Astrocyte (in vitro differentiated cells and primary cell): ENCODE results near the gene DNAH2. TPM values are rescaled to one million over a fixed set of nuclear protein-coding genes. Genes with fewer than 3 reads are reported as not detected.

ENCODE experiments used
- DNase-seq: peaks from one replicate; pipeline ENCODE4 v3.0.0-alpha.2; 2010; ENCODE audit warnings: low read depth
- FAIRE-seq: peaks from 2 replicates; lab custom pipeline; 2011; peaks lifted over from hg19 to GRCh38; lab: Jason Lieb, UNC
- H2AFZ ChIP-seq: 2 replicates; pipeline ENCODE4 v1.6.0; 2012; ENCODE audit warnings: low read depth, low read length, inconsistent platforms
- H3K27ac ChIP-seq: 2 replicates; pipeline ENCODE4 v1.5.1; 2011; ENCODE audit warnings: low read depth, low read length, inconsistent platforms
- H3K27me3 ChIP-seq: 2 replicates; pipeline ENCODE4 v1.6.0; 2011; ENCODE audit warnings: low read length, inconsistent platforms; ENCODE audit not compliant: insufficient read depth
- H3K36me3 ChIP-seq: 2 replicates; pipeline ENCODE4 v1.5.1; 2011; ENCODE audit warnings: low read length, inconsistent platforms; ENCODE audit not compliant: insufficient read depth
- H3K4me1 ChIP-seq: 2 replicates; pipeline ENCODE4 v1.5.1; 2011; ENCODE audit warnings: low read length, inconsistent platforms; ENCODE audit not compliant: insufficient read depth
- H3K4me2 ChIP-seq: 2 replicates; pipeline ENCODE4 v1.6.0; 2012; ENCODE audit warnings: low read length, inconsistent platforms
- H3K4me3 ChIP-seq: 2 replicates; pipeline ENCODE4 v1.5.1; 2011; ENCODE audit warnings: low read depth, mild to moderate bottlenecking, low read length, inconsistent platforms; ENCODE audit not compliant: insufficient read depth
- H3K79me2 ChIP-seq: 2 replicates; pipeline ENCODE4 v1.6.0; 2012; ENCODE audit warnings: mild to moderate bottlenecking, low read length, inconsistent platforms; ENCODE audit not compliant: insufficient read depth
- H3K9ac ChIP-seq: 2 replicates; pipeline ENCODE4 v1.6.0; 2012; ENCODE audit warnings: mild to moderate bottlenecking, low read length, inconsistent platforms
- H3K9me3 ChIP-seq: 2 replicates; pipeline ENCODE4 v1.5.1; 2012; ENCODE audit warnings: low read depth, mild to moderate bottlenecking, low read length, inconsistent platforms; ENCODE audit not compliant: insufficient read depth
- H4K20me1 ChIP-seq: 2 replicates; pipeline ENCODE4 v1.6.0; 2012; ENCODE audit warnings: low read length, inconsistent platforms; ENCODE audit not compliant: insufficient read depth
- H3K27ac Mint-ChIP-seq: one replicate; pipeline ENCODE4 v1.8.0; 2021; ENCODE audit warnings: mild to moderate bottlenecking, mixed read lengths; ENCODE audit not compliant: unreplicated experiment
- H3K27me3 Mint-ChIP-seq: one replicate; pipeline ENCODE4 v1.8.0; 2021; ENCODE audit warnings: low read depth, mixed read lengths; ENCODE audit not compliant: unreplicated experiment
- H3K36me3 Mint-ChIP-seq: one replicate; pipeline ENCODE4 v1.8.0; 2021; ENCODE audit warnings: low read depth, mixed read lengths; ENCODE audit not compliant: unreplicated experiment
- H3K4me1 Mint-ChIP-seq: one replicate; pipeline ENCODE4 v1.8.0; 2021; ENCODE audit warnings: low read depth, mixed read lengths; ENCODE audit not compliant: unreplicated experiment
- H3K4me3 Mint-ChIP-seq: one replicate; pipeline ENCODE4 v1.8.0; 2021; ENCODE audit warnings: mild to moderate bottlenecking, moderate library complexity, mixed read lengths; ENCODE audit not compliant: unreplicated experiment
- H3K9me3 Mint-ChIP-seq: one replicate; pipeline ENCODE4 v1.8.0; 2021; ENCODE audit warnings: mild to moderate bottlenecking, mixed read lengths; ENCODE audit not compliant: unreplicated experiment
- EZH2 ChIP-seq: IDR thresholded peaks from 2 replicates; pipeline ENCODE4 v1.6.1; 2012; ENCODE audit warnings: mild to moderate bottlenecking, low read length, inconsistent platforms; ENCODE audit not compliant: insufficient read depth
- total RNA-seq: library from RNA; stranded (reverse); gene quantifications from 2 replicates; pipeline ENCODE4 v1.2.1, GENCODE V29; 2021
- TF ChIP-seq, protein P1 (sequence below): IDR thresholded peaks from 2 replicates; pipeline ENCODE4 v1.5.1; 2011; ENCODE audit warnings: low read depth, mild to moderate bottlenecking, inconsistent platforms, low read length, moderate library complexity; ENCODE audit not compliant: insufficient read depth

The DNAH2 gene
- total RNA-seq, 1 donor from 2014 or later, result 0.11 TPM

DNA sequence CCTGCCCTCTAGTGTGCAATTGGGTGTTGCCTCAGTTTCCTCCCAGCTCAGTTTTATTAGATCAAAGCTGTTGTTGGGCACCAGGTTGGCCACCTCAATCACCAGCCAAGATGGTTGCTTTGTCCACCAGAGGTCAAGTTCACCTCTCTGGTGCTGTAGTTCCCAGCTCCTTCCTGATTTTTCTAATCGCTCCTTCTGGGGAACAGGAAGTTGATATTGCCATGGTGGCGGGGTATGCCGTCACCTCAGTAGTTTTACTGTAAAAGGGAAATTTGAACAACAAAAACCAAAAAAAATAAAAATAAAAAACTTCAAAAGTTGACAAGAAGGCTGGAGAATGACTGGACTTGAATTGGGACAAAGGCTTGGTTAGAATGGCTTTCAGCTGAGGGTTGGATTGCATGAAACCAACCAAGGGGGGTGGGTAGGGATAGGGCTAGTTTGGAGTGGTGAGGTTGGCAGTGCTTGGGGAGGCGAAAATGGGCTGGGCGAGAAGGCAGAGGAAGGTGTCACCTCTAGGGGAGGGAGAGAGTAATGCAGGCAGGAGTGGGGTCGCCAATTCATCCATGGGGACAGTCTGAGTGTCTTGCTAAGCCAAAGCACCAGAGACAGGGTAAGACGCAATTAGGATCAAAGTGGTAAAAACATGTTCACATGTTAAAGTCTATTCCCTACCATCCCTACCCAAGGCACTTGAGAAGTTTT is 6.3 kb upstream of the DNAH2 start:
- no peak for DNase-seq
- Histone ChIP-seq H2AFZ (no peak overlapping the region), H3K27me3 (peaks cover 32% of the 10 kb centered on the region), H3K9ac (no peak overlapping the region), H3K79me2 (no peaks in the 10 kb centered on the region), H3K4me3 (no peak overlapping the region), H3K4me1 (peaks cover 5% of the 10 kb centered on the region), H3K27ac (no peak overlapping the region), H3K36me3 (no peaks in the 10 kb centered on the region), H4K20me1 (no peaks in the 10 kb centered on the region), H3K9me3 (no peaks in the 10 kb centered on the region), H3K4me2 (no peak overlapping the region)
- peak overlapping the region; percentile 13 for H3K27ac Mint-ChIP-seq
- H3K9me3 Mint-ChIP-seq, result no peaks in the 10 kb centered on the region
- FAIRE-seq, result no peak
- TF ChIP-seq, protein P1, sequence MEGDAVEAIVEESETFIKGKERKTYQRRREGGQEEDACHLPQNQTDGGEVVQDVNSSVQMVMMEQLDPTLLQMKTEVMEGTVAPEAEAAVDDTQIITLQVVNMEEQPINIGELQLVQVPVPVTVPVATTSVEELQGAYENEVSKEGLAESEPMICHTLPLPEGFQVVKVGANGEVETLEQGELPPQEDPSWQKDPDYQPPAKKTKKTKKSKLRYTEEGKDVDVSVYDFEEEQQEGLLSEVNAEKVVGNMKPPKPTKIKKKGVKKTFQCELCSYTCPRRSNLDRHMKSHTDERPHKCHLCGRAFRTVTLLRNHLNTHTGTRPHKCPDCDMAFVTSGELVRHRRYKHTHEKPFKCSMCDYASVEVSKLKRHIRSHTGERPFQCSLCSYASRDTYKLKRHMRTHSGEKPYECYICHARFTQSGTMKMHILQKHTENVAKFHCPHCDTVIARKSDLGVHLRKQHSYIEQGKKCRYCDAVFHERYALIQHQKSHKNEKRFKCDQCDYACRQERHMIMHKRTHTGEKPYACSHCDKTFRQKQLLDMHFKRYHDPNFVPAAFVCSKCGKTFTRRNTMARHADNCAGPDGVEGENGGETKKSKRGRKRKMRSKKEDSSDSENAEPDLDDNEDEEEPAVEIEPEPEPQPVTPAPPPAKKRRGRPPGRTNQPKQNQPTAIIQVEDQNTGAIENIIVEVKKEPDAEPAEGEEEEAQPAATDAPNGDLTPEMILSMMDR, result no peak
- H3K27me3 Mint-ChIP-seq, result peaks cover 22% of the 10 kb centered on the region
- H3K4me3 Mint-ChIP-seq, result peak overlapping the region; percentile 12
- peaks cover 1% of the 10 kb centered on the region for H3K4me1 Mint-ChIP-seq
- H3K36me3 Mint-ChIP-seq, result peaks cover 5% of the 10 kb centered on the region

DNA sequence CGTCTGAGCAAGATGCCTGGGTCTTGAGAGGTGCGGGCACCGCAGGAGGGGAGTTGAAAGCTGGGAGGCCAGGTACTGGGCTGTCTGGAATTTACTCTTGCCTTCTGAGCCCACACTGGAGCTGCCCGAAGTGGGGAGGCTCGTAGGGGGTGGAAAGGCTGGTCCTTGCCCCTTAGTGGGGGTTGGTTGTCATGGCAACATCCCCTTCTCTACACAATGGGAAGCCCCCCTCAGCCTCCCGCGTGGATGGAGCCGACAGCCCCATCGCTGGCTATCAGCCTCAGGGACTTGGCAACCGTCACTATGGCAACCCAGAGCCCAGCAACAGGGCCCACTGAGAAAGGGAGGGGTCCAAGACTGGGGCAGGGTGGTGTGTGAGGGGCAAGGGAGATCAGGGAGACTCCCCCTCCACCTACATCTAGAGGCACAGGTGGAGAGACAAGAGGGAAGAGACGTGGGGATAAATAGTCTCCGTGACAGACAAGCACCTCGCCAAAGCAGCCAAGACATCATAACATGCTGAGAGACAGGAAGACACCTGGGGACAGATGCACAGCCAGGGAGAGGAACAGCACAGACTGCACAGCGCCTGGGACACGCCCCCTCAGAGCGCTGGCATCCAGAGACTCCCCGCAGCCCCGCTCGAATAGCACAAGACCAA is 5.3 kb upstream of the DNAH2 start:
- Mint-ChIP-seq H3K27ac (no peak overlapping the region), H3K9me3 (no peaks in the 10 kb centered on the region), H3K27me3 (peaks cover 17% of the 10 kb centered on the region), H3K4me1 (no peaks in the 10 kb centered on the region), H3K36me3 (peaks cover 5% of the 10 kb centered on the region), H3K4me3 (no peak overlapping the region)
- peaks cover 13% of the 10 kb centered on the region for H3K4me1 ChIP-seq
- H3K9ac ChIP-seq, result no peak overlapping the region
- DNase-seq, result no peak
- H3K27me3 ChIP-seq, result peaks cover 26% of the 10 kb centered on the region
- FAIRE-seq, result no peak
- H3K36me3 ChIP-seq, result no peaks in the 10 kb centered on the region
- H3K4me3 ChIP-seq, result no peak overlapping the region
- no peak overlapping the region for H2AFZ ChIP-seq
- H3K27ac ChIP-seq, result no peak overlapping the region
- no peaks in the 10 kb centered on the region for H3K9me3 ChIP-seq
- TF ChIP-seq, protein P1, result no peak
- TF ChIP-seq EZH2, result no peak
- H3K79me2 ChIP-seq, result no peaks in the 10 kb centered on the region
- no peaks in the 10 kb centered on the region for H4K20me1 ChIP-seq
- H3K4me2 ChIP-seq, result no peak overlapping the region

DNA sequence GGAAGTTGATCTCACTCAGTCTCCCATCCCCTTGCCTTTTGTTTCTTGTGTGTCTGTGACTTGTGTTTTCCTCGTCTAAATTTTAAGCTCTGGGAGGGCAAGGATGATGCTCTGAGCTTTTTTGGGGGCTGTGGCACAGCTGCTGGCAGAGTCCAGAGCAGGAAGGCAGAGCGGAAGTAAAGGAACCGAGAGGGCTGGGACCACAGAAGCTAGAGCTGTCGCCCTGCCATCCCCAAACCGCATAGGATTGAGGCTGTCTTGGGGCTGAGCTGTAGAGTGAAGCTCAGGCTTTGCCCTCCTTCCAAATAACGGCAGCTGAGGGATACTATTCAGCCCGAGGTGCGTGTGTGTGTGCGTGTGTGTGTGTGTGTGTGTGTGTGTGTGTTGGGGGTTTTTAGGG is 3.8 kb upstream of the DNAH2 start:
- no peaks in the 10 kb centered on the region for H4K20me1 ChIP-seq
- no peak for DNase-seq
- H3K27ac ChIP-seq, result no peak overlapping the region
- Mint-ChIP-seq H3K9me3 (no peaks in the 10 kb centered on the region), H3K27ac (no peak overlapping the region), H3K4me1 (no peaks in the 10 kb centered on the region), H3K36me3 (peaks cover 5% of the 10 kb centered on the region), H3K27me3 (peaks cover 23% of the 10 kb centered on the region), H3K4me3 (no peak overlapping the region)
- TF ChIP-seq, protein P1, result no peak
- no peak for TF ChIP-seq EZH2
- H3K36me3 ChIP-seq, result no peaks in the 10 kb centered on the region
- H3K9me3 ChIP-seq, result no peaks in the 10 kb centered on the region
- no peak overlapping the region for H3K4me2 ChIP-seq
- H3K27me3 ChIP-seq, result peaks cover 33% of the 10 kb centered on the region
- H2AFZ ChIP-seq, result no peak overlapping the region
- FAIRE-seq, result no peak
- H3K4me3 ChIP-seq, result no peak overlapping the region
- no peak overlapping the region for H3K9ac ChIP-seq
- peaks cover 13% of the 10 kb centered on the region for H3K4me1 ChIP-seq
- no peaks in the 10 kb centered on the region for H3K79me2 ChIP-seq
